ENCODE measurements around the gene CD55.

DNA sequence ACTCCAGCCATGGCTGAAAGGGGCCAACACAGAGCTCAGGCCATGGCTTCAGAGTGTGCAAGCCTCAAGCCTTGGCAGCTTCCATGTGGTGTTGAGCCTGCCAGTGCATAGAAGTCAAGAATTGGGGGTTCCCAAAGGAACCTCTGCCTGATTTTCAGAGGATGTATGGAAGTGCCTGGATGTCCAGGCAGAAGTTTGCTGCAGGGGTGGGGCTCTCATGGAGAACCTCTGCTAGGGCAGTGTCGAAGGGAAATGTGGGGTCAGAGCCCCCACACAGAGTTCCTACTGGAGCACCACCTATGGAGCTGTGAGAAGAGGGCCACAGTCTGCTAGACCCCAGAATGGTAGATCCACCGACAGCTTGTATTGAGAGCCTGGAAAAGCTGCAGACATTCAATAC, 29.8 kb upstream of the CD55 start:
- TF ChIP-seq POLR2A (IDR thresholded peaks at IDR 0.05) (no peak), CTCF (IDR thresholded peaks at IDR 0.05) (no peak), POLR2AphosphoS5 (IDR thresholded peaks at IDR 0.05) (no peak)
